ENCODE data around the gene POU3F2.

POU3F2 gene

GRCh38 chr6:98836962-98837944, 2.9 kb downstream of the POU3F2 start:
- no peak for DNase-seq (ENCODE audit: extremely low read depth, insufficient read length)
- H3K36me3 ChIP-seq (ENCODE audit: control insufficient read depth, insufficient read depth, low read length): no peaks in the 10 kb centered on the region
- H3K27me3 ChIP-seq (replicated peaks; ENCODE audit: control insufficient read depth, insufficient read depth, low read length): peaks cover 9% of the 10 kb centered on the region; the same call in 1 of the 2 replicates
- H3K4me3 ChIP-seq (replicated peaks; ENCODE audit: low read depth, low read length): no peak overlapping the region
- TF ChIP-seq CTCF (IDR thresholded peaks at IDR 0.05; ENCODE audit: insufficient read depth, low read length, poor library complexity, severe bottlenecking): no peak

- no peak for TF ChIP-seq CTCF (IDR thresholded peaks at IDR 0.05; ENCODE audit: insufficient read depth, low read length, poor library complexity, severe bottlenecking)
- no peak for DNase-seq (ENCODE audit: extremely low read depth, insufficient read length)
- H3K36me3 ChIP-seq (ENCODE audit: control insufficient read depth, insufficient read depth, low read length): no peaks in the 10 kb centered on the region
These were observed 3.7 kb downstream of the POU3F2 start for GRCh38 chr6:98838032-98838431.

GRCh38 chr6:98838975-98839374, 4.6 kb downstream of the POU3F2 start:
- Histone ChIP-seq H3K27me3 (replicated peaks; ENCODE audit: control insufficient read depth, insufficient read depth, low read length) (peaks cover 5% of the 10 kb centered on the region; the same call in 1 of the 2 replicates), H3K4me3 (replicated peaks; ENCODE audit: low read depth, low read length) (no peak overlapping the region), H3K36me3 (ENCODE audit: control insufficient read depth, insufficient read depth, low read length) (no peaks in the 10 kb centered on the region)
- no peak for DNase-seq (ENCODE audit: extremely low read depth, insufficient read length)
- TF ChIP-seq CTCF (IDR thresholded peaks at IDR 0.05; ENCODE audit: insufficient read depth, low read length, poor library complexity, severe bottlenecking): no peak

More at GRCh38 chr6:98838032-98838431, 3.7 kb downstream of the POU3F2 start:
- Histone ChIP-seq H3K27me3 (replicated peaks; ENCODE audit: control insufficient read depth, insufficient read depth, low read length) (peaks cover 9% of the 10 kb centered on the region; the same call in 1 of the 2 replicates), H3K4me3 (replicated peaks; ENCODE audit: low read depth, low read length) (no peak overlapping the region)

- H3K27me3 ChIP-seq (replicated peaks; ENCODE audit: control insufficient read depth, insufficient read depth, low read length): peaks cover 5% of the 10 kb centered on the region; the same call in 1 of the 2 replicates
- TF ChIP-seq CTCF (IDR thresholded peaks at IDR 0.05; ENCODE audit: insufficient read depth, low read length, poor library complexity, severe bottlenecking): peak; percentile 33
- H3K4me3 ChIP-seq (replicated peaks; ENCODE audit: low read depth, low read length): no peak overlapping the region
- no peaks in the 10 kb centered on the region for H3K36me3 ChIP-seq (ENCODE audit: control insufficient read depth, insufficient read depth, low read length)
- no peak for DNase-seq (ENCODE audit: extremely low read depth, insufficient read length)
These were observed 5.5 kb downstream of the POU3F2 start for GRCh38 chr6:98839781-98840361.

GRCh38 chr6:98840385-98840784, 6.0 kb downstream of the POU3F2 start:
- DNase-seq (ENCODE audit: extremely low read depth, insufficient read length): no peak
- Histone ChIP-seq H3K27me3 (replicated peaks; ENCODE audit: control insufficient read depth, insufficient read depth, low read length) (peaks cover 5% of the 10 kb centered on the region; the same call in 1 of the 2 replicates), H3K4me3 (replicated peaks; ENCODE audit: low read depth, low read length) (no peak overlapping the region), H3K36me3 (ENCODE audit: control insufficient read depth, insufficient read depth, low read length) (no peaks in the 10 kb centered on the region)
- TF ChIP-seq CTCF (IDR thresholded peaks at IDR 0.05; ENCODE audit: insufficient read depth, low read length, poor library complexity, severe bottlenecking): no peak
